ENCODE results near the gene ARHGEF39.
A peak's percentile ranks its signal among the peaks of the same experiment; 100 is the strongest.

DNA sequence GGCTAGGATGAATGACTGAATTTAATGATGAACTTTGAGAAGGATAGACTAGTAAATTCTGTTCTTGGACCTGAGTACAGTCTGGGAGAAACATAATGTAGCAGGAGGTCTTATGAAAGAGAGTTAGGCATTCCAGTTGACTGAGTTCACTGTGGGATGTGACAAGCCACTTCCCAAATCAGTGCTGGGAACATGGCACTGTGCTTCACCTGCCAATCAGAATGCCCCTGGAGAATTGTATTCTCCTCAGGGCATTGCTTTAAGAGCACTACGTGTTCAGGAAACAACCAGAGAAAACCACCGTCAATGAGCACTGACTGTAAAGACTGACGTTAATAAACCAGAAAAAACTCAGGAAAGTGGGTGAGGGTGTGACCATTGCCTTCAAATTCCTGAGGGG, 5.7 kb downstream of the ARHGEF39 start:
- TF ChIP-seq POLR2A (IDR thresholded peaks at IDR 0.05), result peak in 1 of 4 donors; percentile 42
- TF ChIP-seq, protein P1, sequence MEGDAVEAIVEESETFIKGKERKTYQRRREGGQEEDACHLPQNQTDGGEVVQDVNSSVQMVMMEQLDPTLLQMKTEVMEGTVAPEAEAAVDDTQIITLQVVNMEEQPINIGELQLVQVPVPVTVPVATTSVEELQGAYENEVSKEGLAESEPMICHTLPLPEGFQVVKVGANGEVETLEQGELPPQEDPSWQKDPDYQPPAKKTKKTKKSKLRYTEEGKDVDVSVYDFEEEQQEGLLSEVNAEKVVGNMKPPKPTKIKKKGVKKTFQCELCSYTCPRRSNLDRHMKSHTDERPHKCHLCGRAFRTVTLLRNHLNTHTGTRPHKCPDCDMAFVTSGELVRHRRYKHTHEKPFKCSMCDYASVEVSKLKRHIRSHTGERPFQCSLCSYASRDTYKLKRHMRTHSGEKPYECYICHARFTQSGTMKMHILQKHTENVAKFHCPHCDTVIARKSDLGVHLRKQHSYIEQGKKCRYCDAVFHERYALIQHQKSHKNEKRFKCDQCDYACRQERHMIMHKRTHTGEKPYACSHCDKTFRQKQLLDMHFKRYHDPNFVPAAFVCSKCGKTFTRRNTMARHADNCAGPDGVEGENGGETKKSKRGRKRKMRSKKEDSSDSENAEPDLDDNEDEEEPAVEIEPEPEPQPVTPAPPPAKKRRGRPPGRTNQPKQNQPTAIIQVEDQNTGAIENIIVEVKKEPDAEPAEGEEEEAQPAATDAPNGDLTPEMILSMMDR (IDR thresholded peaks at IDR 0.05), result no peak

Measured in esophagus squamous epithelium (tissue), 4 donors.